Left ventricle myocardium inferior (tissue), 1 donor: Measurements from ENCODE around the gene CADPS2. TPM values are rescaled to one million over a fixed set of nuclear protein-coding genes. Genes with fewer than 3 reads are reported as not detected.

Experiments
- DNase-seq: peaks from one replicate; pipeline ENCODE4 v3.0.0-alpha.2; 2020
- H3K27ac ChIP-seq: fragments of 200-600 bp; replicated peaks from 2 replicates; pipeline ENCODE4 v1.8.0; 2021
- H3K27me3 ChIP-seq: fragments of 200-600 bp; 2 replicates; pipeline ENCODE4 v1.8.0; 2021; ENCODE audit warnings: low read depth
- H3K36me3 ChIP-seq: fragments of 200-600 bp; 2 replicates; pipeline ENCODE4 v1.8.0; 2021
- H3K4me1 ChIP-seq: fragments of 200-600 bp; 2 replicates; pipeline ENCODE4 v1.8.0; 2021
- H3K4me3 ChIP-seq: fragments of 200-600 bp; 2 replicates; pipeline ENCODE4 v1.8.0; 2021; ENCODE audit warnings: mild to moderate bottlenecking, moderate library complexity
- H3K9me3 ChIP-seq: fragments of 200-600 bp; replicated peaks from 2 replicates; pipeline ENCODE4 v1.8.0; 2021
- intact Hi-C: fragments of 100-400 bp; cut with micrococcal nuclease; formaldehyde crosslinking; loops from one replicate; pipeline ENCODE4 v1.11.0; 2022
- total RNA-seq: library from RNA; stranded (reverse); fragmentation: NEBNext Ultra II Directional; extraction: Animal tissue kit (Norgen Biotek cat#: 25700); gene quantifications from one replicate; pipeline ENCODE4 v1.2.1, GENCODE V29; 2021
- TF ChIP-seq, protein P1 (sequence below): fragments of 200-600 bp; IDR thresholded peaks from 2 replicates; pipeline ENCODE4 v1.8.0; 2021; ENCODE audit warnings: antibody characterized with exemption, mild to moderate bottlenecking, borderline replicate concordance
- donor health status: DM: no; HTN: yes; CAD: no; lungs with severe emphysema.

Gene CADPS2
- total RNA-seq, 1 donor from 2014 or later: 11.9 TPM

GRCh38 chr7:122303531-122304318 is 582.5 kb downstream of the CADPS2 start:
- Histone ChIP-seq H3K4me3 (peak overlapping the region; percentile 59), H3K9me3 (no peaks in the 10 kb centered on the region), H3K27ac (no peak overlapping the region), H3K4me1 (peaks cover 58% of the 10 kb centered on the region), H3K27me3 (peaks cover 100% of the 10 kb centered on the region), H3K36me3 (no peaks in the 10 kb centered on the region)
- TF ChIP-seq, protein P1, sequence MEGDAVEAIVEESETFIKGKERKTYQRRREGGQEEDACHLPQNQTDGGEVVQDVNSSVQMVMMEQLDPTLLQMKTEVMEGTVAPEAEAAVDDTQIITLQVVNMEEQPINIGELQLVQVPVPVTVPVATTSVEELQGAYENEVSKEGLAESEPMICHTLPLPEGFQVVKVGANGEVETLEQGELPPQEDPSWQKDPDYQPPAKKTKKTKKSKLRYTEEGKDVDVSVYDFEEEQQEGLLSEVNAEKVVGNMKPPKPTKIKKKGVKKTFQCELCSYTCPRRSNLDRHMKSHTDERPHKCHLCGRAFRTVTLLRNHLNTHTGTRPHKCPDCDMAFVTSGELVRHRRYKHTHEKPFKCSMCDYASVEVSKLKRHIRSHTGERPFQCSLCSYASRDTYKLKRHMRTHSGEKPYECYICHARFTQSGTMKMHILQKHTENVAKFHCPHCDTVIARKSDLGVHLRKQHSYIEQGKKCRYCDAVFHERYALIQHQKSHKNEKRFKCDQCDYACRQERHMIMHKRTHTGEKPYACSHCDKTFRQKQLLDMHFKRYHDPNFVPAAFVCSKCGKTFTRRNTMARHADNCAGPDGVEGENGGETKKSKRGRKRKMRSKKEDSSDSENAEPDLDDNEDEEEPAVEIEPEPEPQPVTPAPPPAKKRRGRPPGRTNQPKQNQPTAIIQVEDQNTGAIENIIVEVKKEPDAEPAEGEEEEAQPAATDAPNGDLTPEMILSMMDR: no peak
- intact Hi-C loops: no loop called here
- no peak for DNase-seq

DNA sequence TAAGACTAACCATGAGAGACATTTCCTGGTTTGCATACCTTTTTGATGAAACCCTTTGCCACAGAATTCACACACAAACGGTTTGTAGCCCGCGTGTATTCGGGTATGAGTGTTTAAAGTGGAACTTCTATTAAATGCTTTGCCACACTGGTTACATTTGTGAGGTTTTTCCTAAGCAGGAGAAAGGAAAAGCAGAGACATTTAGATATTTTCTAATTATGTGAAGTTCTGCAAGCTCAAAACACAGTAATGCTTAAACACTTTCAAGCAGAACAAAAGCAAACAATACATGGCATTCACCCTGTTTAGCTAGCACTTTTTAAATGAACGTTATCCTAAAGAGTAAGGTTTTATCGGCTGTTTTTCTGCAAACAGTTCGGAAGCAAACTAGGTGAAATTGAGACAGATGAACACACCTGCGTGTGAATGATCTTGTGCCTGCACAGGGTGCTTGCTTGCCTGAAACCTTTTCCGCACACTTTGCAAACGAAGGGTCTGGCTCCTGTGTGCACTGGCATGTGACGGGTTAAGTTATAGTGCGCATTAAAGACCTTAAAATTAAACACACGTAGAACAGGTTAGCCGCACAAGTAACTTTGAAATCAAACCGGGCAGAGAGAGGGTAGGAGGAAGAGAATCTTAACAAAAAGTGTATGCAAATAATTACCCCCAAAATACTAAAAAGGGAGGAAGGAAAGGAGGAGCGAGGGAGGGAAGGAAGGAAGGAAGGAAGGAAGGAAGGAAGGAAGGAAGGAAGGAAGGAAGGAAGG is 583.3 kb downstream of the CADPS2 start:
- Histone ChIP-seq H3K27me3 (peaks cover 100% of the 10 kb centered on the region), H3K4me1 (peaks cover 58% of the 10 kb centered on the region), H3K36me3 (no peaks in the 10 kb centered on the region), H3K27ac (no peak overlapping the region), H3K4me3 (no peak overlapping the region), H3K9me3 (no peaks in the 10 kb centered on the region)
- DNase-seq: no peak
- TF ChIP-seq, protein P1: no peak
- intact Hi-C loops: no loop called here

DNA sequence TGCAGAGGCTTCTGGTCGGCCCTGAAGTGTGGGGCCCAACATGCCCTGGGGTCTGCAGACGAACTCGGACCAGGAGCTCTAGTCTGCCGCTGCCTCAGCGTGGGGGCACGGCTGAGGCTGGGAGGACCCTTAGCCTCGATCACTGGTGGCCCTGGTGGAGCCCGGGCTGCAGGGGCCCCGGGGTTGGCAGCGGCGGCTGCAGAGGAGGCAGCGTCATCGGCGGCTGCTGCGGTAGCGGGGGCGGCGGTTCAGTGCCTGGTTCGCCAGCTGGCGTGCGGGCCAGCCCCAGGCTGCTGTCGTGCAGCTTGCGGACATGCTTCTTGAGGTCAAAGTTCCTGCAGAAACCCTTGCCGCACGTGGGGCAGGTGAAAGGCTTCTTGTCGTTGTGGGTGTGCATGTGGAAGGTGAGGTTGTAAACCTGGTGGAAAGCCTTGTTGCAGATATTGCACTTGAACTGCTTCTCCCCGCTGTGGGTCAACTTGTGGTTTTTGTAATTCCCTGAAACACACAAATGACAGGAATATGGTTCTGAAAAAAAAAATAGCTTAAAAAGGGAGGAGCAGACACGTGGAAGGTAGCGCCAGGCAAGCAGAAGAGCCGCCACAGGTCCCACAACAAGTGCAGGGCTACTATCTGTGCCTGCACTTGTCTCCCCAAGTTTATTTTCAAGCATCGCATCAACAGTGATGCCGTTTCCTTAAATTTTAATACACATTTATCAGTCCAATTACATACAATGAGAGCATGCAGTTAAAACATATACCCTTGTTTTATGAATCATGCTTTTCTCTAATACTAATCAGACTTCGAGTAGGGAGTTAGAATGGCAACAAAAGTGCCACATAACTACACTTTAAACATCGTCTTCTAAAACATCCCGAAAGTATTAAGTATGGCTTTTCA is 584.2 kb downstream of the CADPS2 start:
- H3K4me3 ChIP-seq: no peak overlapping the region
- no peak overlapping the region for H3K27ac ChIP-seq
- no peak for DNase-seq
- peaks cover 55% of the 10 kb centered on the region for H3K4me1 ChIP-seq
- H3K36me3 ChIP-seq: no peaks in the 10 kb centered on the region
- TF ChIP-seq, protein P1: no peak
- H3K9me3 ChIP-seq: no peaks in the 10 kb centered on the region
- H3K27me3 ChIP-seq: peaks cover 100% of the 10 kb centered on the region
- intact Hi-C loops: no loop called here

- TF ChIP-seq, protein P1: no peak
- peaks cover 46% of the 10 kb centered on the region for H3K4me1 ChIP-seq
- no peak for DNase-seq
- H3K36me3 ChIP-seq: no peaks in the 10 kb centered on the region
- no peak overlapping the region for H3K4me3 ChIP-seq
- H3K27me3 ChIP-seq: peaks cover 100% of the 10 kb centered on the region
- no peaks in the 10 kb centered on the region for H3K9me3 ChIP-seq
- H3K27ac ChIP-seq: no peak overlapping the region
- intact Hi-C loops: no loop called here
Measured at GRCh38 chr7:122300956-122301833, 585.1 kb downstream of the CADPS2 start.
